Adrenal gland (tissue), 12 donors: ENCODE results near the gene TMEM259. TPM values are rescaled to one million over a fixed set of nuclear protein-coding genes. Genes with fewer than 3 reads are reported as not detected.
A peak's percentile ranks its signal among the peaks of the same experiment; 100 is the strongest.

ENCODE experiments used
- DNase-seq, 7 donors: peaks; one replicate each; pipeline ENCODE4 v3.0.0-alpha.2; 2019 to 2020
- H3K27ac ChIP-seq, 5 donors: fragments of 200-600 bp; sonication (generic) in 4 of 5; 1 replicate in 3 of 5; 2 replicates in 2 of 5; pipeline versions ENCODE4 v1.5.1 to v1.8.0; 2016 to 2020; ENCODE audit warnings: mild to moderate bottlenecking in 1 of 5
- H3K27me3 ChIP-seq: fragments of 200-600 bp; 2 replicates; pipeline ENCODE4 v1.8.0; 2021
- H3K36me3 ChIP-seq, 2 donors: fragments of 200-600 bp; replicated peaks in 1 of 2; 1 replicate in 1 of 2; 2 replicates in 1 of 2; pipeline versions ENCODE4 v1.5.1 to v1.8.0; 2018 to 2022
- H3K4me1 ChIP-seq, 2 donors: fragments of 200-600 bp; replicated peaks in 1 of 2; 1 replicate in 1 of 2; 2 replicates in 1 of 2; pipeline versions ENCODE4 v1.5.1 to v1.8.0; 2018 to 2021
- H3K4me3 ChIP-seq, 4 donors: fragments of 200-600 bp; sonication (generic) in 3 of 4; one replicate each; pipeline ENCODE4 v1.5.1; 2016 to 2018
- H3K9me3 ChIP-seq, 3 donors: fragments of 200-600 bp; sonication (generic) in 1 of 3; replicated peaks in 1 of 3; 1 replicate in 2 of 3; 2 replicates in 1 of 3; pipeline versions ENCODE4 v1.5.1 to v1.8.0; 2016 to 2021
- CTCF ChIP-seq, 6 experiments: fragments of 450-650 bp in 4 of 6; fragments of 200-600 bp in 2 of 6; sonication (generic) in 1 of 6; IDR thresholded peaks; 1 replicate in 5 of 6; 2 replicates in 1 of 6; pipeline versions ENCODE4 v1.5.1 to v1.8.0; 2016 to 2021; ENCODE audit warnings: antibody characterized with exemption in 6 of 6, mild to moderate bottlenecking in 2 of 6, moderate library complexity in 1 of 6
- POLR2A ChIP-seq, 2 donors: fragments of 450-650 bp; IDR thresholded peaks; one replicate each; pipeline ENCODE4 v1.6.1; 2017; ENCODE audit warnings: antibody characterized with exemption in 2 of 2, mild to moderate bottlenecking in 2 of 2, moderate library complexity in 1 of 2
- WGBS, 4 donors: extraction: QIAGEN DNeasy Blood & Tissue Kit in 2 of 4; methylation state at CpG; one replicate each; pipeline versions ENCODE4 v1.1.5 to v1.1.7; 2013 to 2017; 5-methylcytosine and 5-hydroxymethylcytosine counted together
- intact Hi-C, 2 donors: fragments of 100-400 bp; cut with DNase I; formaldehyde crosslinking; loops; one replicate each; pipeline versions ENCODE4 v1.14.1 to v1.15.0; 2022 to 2023
- polyA plus RNA-seq, 3 donors: library from polyadenylated mRNA; stranded (reverse); fragments of 200-250 nt in 2 of 3; fragments of 350-450 nt in 1 of 3; fragmentation: Illumina TruSeq in 1 of 3; extraction: RNeasy Lipid Tissue Mini Kit (QIAGEN cat#74804) in 1 of 3; gene quantifications; one replicate each; pipeline ENCODE4 v1.2.3, GENCODE V29; 2013 to 2014
- total RNA-seq, 9 donors: library from RNA; depleted of rRNA in 4 of 9; stranded (reverse); fragments of >200 nt in 4 of 9; fragments of 120-200 nt in 1 of 9; fragmentation: NEBNext Ultra II Directional in 1 of 9; extraction: Animal tissue kit (Norgen Biotek cat#: 25700) in 1 of 9; gene quantifications; one replicate each; pipeline versions ENCODE4 v1.1.0 to v1.2.4, GENCODE V29; 2013 to 2023
- donor health status: healthy with polysubstance abuse.
- donor health status: Bipolar disorder and iron deficiency.
- donor health status: DM: yes; HTN: yes; CAD: no.
- donor health status: DM: no; HTN: no; CAD: no.
- donor health status: DM: no; HTN: no; CAD: no.
- donor health status: DM: yes; HTN: yes; CAD: no.

TMEM259 gene
- total and polyA plus RNA-seq, 12 donors: 79.4 to 743 (median 202) TPM

- 0 to 1% (median 1%) methylated on average over 42 to 60 of the region's 60 CpGs for WGBS, 4 donors
- peak overlapping the region in 4 of 5 donors; percentile 88 to 99 (median 90) for H3K27ac ChIP-seq
- peak overlapping the region; percentile 62 to 99 (median 78) for H3K4me3 ChIP-seq
- no peaks in the 10 kb centered on the region for H3K36me3 ChIP-seq
- peak in 6 of 7 donors; percentile 51 to 76 (median 60) for DNase-seq
- H3K4me1 ChIP-seq: peaks cover 27 to 51% of the 10 kb centered on the region in 2 donors
- H3K27me3 ChIP-seq: no peaks in the 10 kb centered on the region
- H3K9me3 ChIP-seq: no peaks in the 10 kb centered on the region
- no peak for TF ChIP-seq CTCF (IDR thresholded peaks at IDR 0.05)
- no peak for TF ChIP-seq POLR2A (IDR thresholded peaks at IDR 0.05)
- intact Hi-C loops: no loop called here
Measured at GRCh38 chr19:1019980-1020867, 699 bp downstream of the TMEM259 start.

- intact Hi-C loops: no loop called here
- TF ChIP-seq POLR2A (IDR thresholded peaks at IDR 0.05): no peak
- no peak for TF ChIP-seq CTCF (IDR thresholded peaks at IDR 0.05)
- Histone ChIP-seq H3K4me3 (peak overlapping the region in 3 of 4 donors; percentile 62 to 99 (median 90)), H3K27me3 (no peaks in the 10 kb centered on the region), H3K27ac (peak overlapping the region in 2 of 5 donors; percentile 90 to 99), H3K4me1 (peaks cover 27 to 51% of the 10 kb centered on the region in 2 donors), H3K36me3 (no peaks in the 10 kb centered on the region), H3K9me3 (no peaks in the 10 kb centered on the region)
- DNase-seq: no peak
- WGBS, 4 donors: 47 to 60% (median 56%) methylated on average over 4 to 18 of the region's 18 CpGs; no CpG with 5 or more reads in 1 of the 4 donors
Measured at GRCh38 chr19:1019616-1019961, 1.3 kb downstream of the TMEM259 start.

GRCh38 chr19:1018932-1019615 is 1.8 kb downstream of the TMEM259 start:
- peaks cover 27 to 51% of the 10 kb centered on the region in 2 donors for H3K4me1 ChIP-seq
- WGBS, 4 donors: 43 to 48% (median 44%) methylated on average over 6 to 17 of the region's 17 CpGs
- H3K4me3 ChIP-seq: peak overlapping the region in 1 of 4 donors; percentile 99
- H3K27me3 ChIP-seq: no peaks in the 10 kb centered on the region
- no peak for DNase-seq
- intact Hi-C loops: no loop called here
- H3K36me3 ChIP-seq: peaks cover 0 to 2% of the 10 kb centered on the region in 2 donors
- TF ChIP-seq CTCF (IDR thresholded peaks at IDR 0.05) (no peak), POLR2A (IDR thresholded peaks at IDR 0.05) (no peak)
- peak overlapping the region in 1 of 5 donors; percentile 90 for H3K27ac ChIP-seq
- no peaks in the 10 kb centered on the region for H3K9me3 ChIP-seq

- Histone ChIP-seq H3K4me3 (no peak overlapping the region), H3K27ac (peak overlapping the region in 1 of 5 donors; percentile 90), H3K27me3 (no peaks in the 10 kb centered on the region), H3K36me3 (peaks cover 0 to 9% of the 10 kb centered on the region in 2 donors), H3K4me1 (peaks cover 27 to 51% of the 10 kb centered on the region in 2 donors), H3K9me3 (no peaks in the 10 kb centered on the region)
- no peak for TF ChIP-seq CTCF (IDR thresholded peaks at IDR 0.05)
- no peak for TF ChIP-seq POLR2A (IDR thresholded peaks at IDR 0.05)
- no peak for DNase-seq
- intact Hi-C loops: no loop called here
- 65 to 75% (median 72%) methylated on average over 5 of the region's 5 CpGs for WGBS, 4 donors
Measured at GRCh38 chr19:1018393-1018792, 2.5 kb downstream of the TMEM259 start.
